Measurements from ENCODE around the gene SDC3.

DNA sequence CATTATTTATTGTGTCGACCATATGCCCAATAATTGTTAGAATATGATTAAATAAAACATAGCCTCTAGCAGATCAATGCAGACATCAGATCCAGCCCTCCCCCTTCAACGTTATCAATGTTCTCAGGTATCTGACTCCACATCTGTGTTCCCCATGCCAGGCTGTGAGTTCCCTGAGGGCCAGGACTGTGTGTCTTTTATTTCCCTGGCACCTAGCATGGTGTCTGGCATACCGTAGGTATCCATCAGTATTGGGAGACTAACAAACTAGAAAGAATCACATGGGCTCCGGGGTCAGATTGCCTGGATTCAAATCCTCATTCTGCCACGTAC is 48.3 kb downstream of the SDC3 start:
- TF ChIP-seq EZH2 (IDR thresholded peaks at IDR 0.05; ENCODE audit: low read depth, low read length, severe bottlenecking): no peak
- TF ChIP-seq HDAC2 (IDR thresholded peaks at IDR 0.05; ENCODE audit: borderline replicate concordance in 1 of 2, low read depth in 2 of 2, low read length in 2 of 2): no peak
- TF ChIP-seq BRCA1 (IDR thresholded peaks at IDR 0.05; ENCODE audit: low read depth, low read length): no peak
- TF ChIP-seq EGR1 (IDR thresholded peaks at IDR 0.05; ENCODE audit: borderline replicate concordance, low read depth, low read length): no peak
- TF ChIP-seq, protein P1, sequence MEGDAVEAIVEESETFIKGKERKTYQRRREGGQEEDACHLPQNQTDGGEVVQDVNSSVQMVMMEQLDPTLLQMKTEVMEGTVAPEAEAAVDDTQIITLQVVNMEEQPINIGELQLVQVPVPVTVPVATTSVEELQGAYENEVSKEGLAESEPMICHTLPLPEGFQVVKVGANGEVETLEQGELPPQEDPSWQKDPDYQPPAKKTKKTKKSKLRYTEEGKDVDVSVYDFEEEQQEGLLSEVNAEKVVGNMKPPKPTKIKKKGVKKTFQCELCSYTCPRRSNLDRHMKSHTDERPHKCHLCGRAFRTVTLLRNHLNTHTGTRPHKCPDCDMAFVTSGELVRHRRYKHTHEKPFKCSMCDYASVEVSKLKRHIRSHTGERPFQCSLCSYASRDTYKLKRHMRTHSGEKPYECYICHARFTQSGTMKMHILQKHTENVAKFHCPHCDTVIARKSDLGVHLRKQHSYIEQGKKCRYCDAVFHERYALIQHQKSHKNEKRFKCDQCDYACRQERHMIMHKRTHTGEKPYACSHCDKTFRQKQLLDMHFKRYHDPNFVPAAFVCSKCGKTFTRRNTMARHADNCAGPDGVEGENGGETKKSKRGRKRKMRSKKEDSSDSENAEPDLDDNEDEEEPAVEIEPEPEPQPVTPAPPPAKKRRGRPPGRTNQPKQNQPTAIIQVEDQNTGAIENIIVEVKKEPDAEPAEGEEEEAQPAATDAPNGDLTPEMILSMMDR (IDR thresholded peaks at IDR 0.05; ENCODE audit: control extremely low read depth in 1 of 3, insufficient read depth in 1 of 3, low read depth in 1 of 3, low read length in 3 of 3): no peak
- TF ChIP-seq, protein P2, sequence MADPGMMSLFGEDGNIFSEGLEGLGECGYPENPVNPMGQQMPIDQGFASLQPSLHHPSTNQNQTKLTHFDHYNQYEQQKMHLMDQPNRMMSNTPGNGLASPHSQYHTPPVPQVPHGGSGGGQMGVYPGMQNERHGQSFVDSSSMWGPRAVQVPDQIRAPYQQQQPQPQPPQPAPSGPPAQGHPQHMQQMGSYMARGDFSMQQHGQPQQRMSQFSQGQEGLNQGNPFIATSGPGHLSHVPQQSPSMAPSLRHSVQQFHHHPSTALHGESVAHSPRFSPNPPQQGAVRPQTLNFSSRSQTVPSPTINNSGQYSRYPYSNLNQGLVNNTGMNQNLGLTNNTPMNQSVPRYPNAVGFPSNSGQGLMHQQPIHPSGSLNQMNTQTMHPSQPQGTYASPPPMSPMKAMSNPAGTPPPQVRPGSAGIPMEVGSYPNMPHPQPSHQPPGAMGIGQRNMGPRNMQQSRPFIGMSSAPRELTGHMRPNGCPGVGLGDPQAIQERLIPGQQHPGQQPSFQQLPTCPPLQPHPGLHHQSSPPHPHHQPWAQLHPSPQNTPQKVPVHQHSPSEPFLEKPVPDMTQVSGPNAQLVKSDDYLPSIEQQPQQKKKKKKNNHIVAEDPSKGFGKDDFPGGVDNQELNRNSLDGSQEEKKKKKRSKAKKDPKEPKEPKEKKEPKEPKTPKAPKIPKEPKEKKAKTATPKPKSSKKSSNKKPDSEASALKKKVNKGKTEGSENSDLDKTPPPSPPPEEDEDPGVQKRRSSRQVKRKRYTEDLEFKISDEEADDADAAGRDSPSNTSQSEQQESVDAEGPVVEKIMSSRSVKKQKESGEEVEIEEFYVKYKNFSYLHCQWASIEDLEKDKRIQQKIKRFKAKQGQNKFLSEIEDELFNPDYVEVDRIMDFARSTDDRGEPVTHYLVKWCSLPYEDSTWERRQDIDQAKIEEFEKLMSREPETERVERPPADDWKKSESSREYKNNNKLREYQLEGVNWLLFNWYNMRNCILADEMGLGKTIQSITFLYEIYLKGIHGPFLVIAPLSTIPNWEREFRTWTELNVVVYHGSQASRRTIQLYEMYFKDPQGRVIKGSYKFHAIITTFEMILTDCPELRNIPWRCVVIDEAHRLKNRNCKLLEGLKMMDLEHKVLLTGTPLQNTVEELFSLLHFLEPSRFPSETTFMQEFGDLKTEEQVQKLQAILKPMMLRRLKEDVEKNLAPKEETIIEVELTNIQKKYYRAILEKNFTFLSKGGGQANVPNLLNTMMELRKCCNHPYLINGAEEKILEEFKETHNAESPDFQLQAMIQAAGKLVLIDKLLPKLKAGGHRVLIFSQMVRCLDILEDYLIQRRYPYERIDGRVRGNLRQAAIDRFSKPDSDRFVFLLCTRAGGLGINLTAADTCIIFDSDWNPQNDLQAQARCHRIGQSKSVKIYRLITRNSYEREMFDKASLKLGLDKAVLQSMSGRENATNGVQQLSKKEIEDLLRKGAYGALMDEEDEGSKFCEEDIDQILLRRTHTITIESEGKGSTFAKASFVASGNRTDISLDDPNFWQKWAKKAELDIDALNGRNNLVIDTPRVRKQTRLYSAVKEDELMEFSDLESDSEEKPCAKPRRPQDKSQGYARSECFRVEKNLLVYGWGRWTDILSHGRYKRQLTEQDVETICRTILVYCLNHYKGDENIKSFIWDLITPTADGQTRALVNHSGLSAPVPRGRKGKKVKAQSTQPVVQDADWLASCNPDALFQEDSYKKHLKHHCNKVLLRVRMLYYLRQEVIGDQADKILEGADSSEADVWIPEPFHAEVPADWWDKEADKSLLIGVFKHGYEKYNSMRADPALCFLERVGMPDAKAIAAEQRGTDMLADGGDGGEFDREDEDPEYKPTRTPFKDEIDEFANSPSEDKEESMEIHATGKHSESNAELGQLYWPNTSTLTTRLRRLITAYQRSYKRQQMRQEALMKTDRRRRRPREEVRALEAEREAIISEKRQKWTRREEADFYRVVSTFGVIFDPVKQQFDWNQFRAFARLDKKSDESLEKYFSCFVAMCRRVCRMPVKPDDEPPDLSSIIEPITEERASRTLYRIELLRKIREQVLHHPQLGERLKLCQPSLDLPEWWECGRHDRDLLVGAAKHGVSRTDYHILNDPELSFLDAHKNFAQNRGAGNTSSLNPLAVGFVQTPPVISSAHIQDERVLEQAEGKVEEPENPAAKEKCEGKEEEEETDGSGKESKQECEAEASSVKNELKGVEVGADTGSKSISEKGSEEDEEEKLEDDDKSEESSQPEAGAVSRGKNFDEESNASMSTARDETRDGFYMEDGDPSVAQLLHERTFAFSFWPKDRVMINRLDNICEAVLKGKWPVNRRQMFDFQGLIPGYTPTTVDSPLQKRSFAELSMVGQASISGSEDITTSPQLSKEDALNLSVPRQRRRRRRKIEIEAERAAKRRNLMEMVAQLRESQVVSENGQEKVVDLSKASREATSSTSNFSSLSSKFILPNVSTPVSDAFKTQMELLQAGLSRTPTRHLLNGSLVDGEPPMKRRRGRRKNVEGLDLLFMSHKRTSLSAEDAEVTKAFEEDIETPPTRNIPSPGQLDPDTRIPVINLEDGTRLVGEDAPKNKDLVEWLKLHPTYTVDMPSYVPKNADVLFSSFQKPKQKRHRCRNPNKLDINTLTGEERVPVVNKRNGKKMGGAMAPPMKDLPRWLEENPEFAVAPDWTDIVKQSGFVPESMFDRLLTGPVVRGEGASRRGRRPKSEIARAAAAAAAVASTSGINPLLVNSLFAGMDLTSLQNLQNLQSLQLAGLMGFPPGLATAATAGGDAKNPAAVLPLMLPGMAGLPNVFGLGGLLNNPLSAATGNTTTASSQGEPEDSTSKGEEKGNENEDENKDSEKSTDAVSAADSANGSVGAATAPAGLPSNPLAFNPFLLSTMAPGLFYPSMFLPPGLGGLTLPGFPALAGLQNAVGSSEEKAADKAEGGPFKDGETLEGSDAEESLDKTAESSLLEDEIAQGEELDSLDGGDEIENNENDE (IDR thresholded peaks at IDR 0.05; ENCODE audit: insufficient replicate concordance, low read length): no peak
- no peak for TF ChIP-seq SP2 (IDR thresholded peaks at IDR 0.05; ENCODE audit: low read length)
- no peak for TF ChIP-seq CREB1 (IDR thresholded peaks at IDR 0.05)
